K562 (cell line): ENCODE measurements around the gene DAAM1. TPM values are rescaled to one million over a fixed set of nuclear protein-coding genes. Genes with fewer than 3 reads are reported as not detected.

Source experiments
- ID3 ChIP-seq, 2 experiments: fragments of 250-450 bp in 1 of 2; fragments of 450-650 bp in 1 of 2; sonication (Bioruptor Pico) in 1 of 2; IDR thresholded peaks; 2 replicates each; pipeline versions ENCODE4 v1.6.1 to v1.8.0; 2016 to 2021; ENCODE audit warnings: mild to moderate bottlenecking in 2 of 2, moderate library complexity in 2 of 2, missing compliant biosample characterization in 1 of 2, missing genetic modification characterization in 1 of 2
- KLF16 ChIP-seq: IDR thresholded peaks from 2 replicates; pipeline ENCODE4 v1.6.1; 2016; ENCODE audit warnings: antibody characterized with exemption
- NKRF ChIP-seq: fragments of 450-650 bp; IDR thresholded peaks from 2 replicates; pipeline ENCODE4 v1.6.1; 2016; ENCODE audit warnings: borderline replicate concordance
- NR0B1 ChIP-seq: fragments of 450-650 bp; IDR thresholded peaks from one replicate; pipeline ENCODE4 v1.6.1; 2018; ENCODE audit warnings: mild to moderate bottlenecking, moderate library complexity; ENCODE audit not compliant: partially characterized antibody
- PHF20 ChIP-seq: fragments of 450-650 bp; IDR thresholded peaks from 2 replicates; pipeline ENCODE4 v1.6.1; 2018; ENCODE audit not compliant: partially characterized antibody
- PTRF ChIP-seq: fragments of 450-650 bp; IDR thresholded peaks from 2 replicates; pipeline ENCODE4 v1.6.1; 2016; ENCODE audit warnings: mild to moderate bottlenecking, missing genetic modification characterization, missing compliant biosample characterization
- SRSF7 ChIP-seq: fragments of 200-400 bp; formaldehyde crosslinking; optimal IDR thresholded peaks from 2 replicates; pipeline ENCODE3; 2017; ENCODE audit warnings: mild to moderate bottlenecking, low read depth, low read length
- ZFX ChIP-seq: sonication (generic); formaldehyde crosslinking; IDR thresholded peaks from 2 replicates; pipeline ENCODE4 v1.8.0; 2022; ENCODE audit warnings: mild to moderate bottlenecking, missing genetic modification reagents, moderate library complexity
- polyA plus RNA-seq, 8 experiments: library from polyadenylated mRNA; depleted of rRNA in 4 of 8; stranded (reverse) in 5 of 8; unstranded in 3 of 8; fragments of >200 nt; fragmentation: Nextera tagmentation in 2 of 8; fragmentation: Illumina TruSeq in 1 of 8; extraction: Ambion mirVana in 2 of 8; extraction: Trizol in 1 of 8; gene quantifications; 2 replicates each; pipeline versions ENCODE4 v1.2.1 to v1.2.3, GENCODE V29; 2011 to 2014; ENCODE audit warnings: inconsistent platforms in 1 of 8, missing spikeins in 1 of 8
- total RNA-seq, 7 experiments: library from RNA; depleted of rRNA in 6 of 7; stranded (reverse); fragments of >200 nt in 6 of 7; fragmentation: Illumina TruSeq in 2 of 7; extraction: Trizol in 2 of 7; gene quantifications; 2 replicates each; pipeline versions ENCODE4 v1.2.1 to v1.2.3, GENCODE V29; 2011 to 2021; ENCODE audit warnings: low replicate concordance in 1 of 7

The DAAM1 gene
- total and polyA plus RNA-seq, 9 of the 15 experiments (the other 6 are each of a cell fraction or from before 2014, with no cell fraction given), result 3.6 to 11.6 (median 6.7) TPM

GRCh38 chr14:59189091-59189785 lies 771 bp downstream of the DAAM1 start (continued):
- no peak for TF ChIP-seq ID3 (CRISPR knock-in tag; IDR thresholded peaks at IDR 0.05)
- no peak for TF ChIP-seq ID3 (tag; IDR thresholded peaks at IDR 0.05)
- TF ChIP-seq SRSF7, result no peak
- no peak for TF ChIP-seq PTRF
- TF ChIP-seq KLF16, result no peak
- no peak for TF ChIP-seq NR0B1
- TF ChIP-seq NKRF, result no peak
- TF ChIP-seq PHF20, result no peak
- peak; percentile 62 for TF ChIP-seq ZFX (CRISPR knock-in tag)
